HepG2 (cell line): ENCODE data around the gene PRRT2. TPM values are rescaled to one million over a fixed set of nuclear protein-coding genes. Genes with fewer than 3 reads are reported as not detected.

Experiments
- HDAC1 ChIP-seq: sonication (generic); formaldehyde crosslinking; IDR thresholded peaks from 2 replicates; pipeline ENCODE4 v1.5.1; 2020; ENCODE audit warnings: mild to moderate bottlenecking, missing genetic modification reagents
- HNRNPH1 ChIP-seq: fragments of 200-400 bp; formaldehyde crosslinking; optimal IDR thresholded peaks from 2 replicates; pipeline ENCODE3; 2017; ENCODE audit warnings: mild to moderate bottlenecking, low read depth, low read length
- MXI1 ChIP-seq: IDR thresholded peaks from 3 replicates; pipeline ENCODE4 v1.6.1; 2012; ENCODE audit warnings: low read depth, low read length, inconsistent platforms, borderline replicate concordance
- NR1H2 ChIP-seq: sonication (generic); formaldehyde crosslinking; IDR thresholded peaks from 2 replicates; pipeline ENCODE4 v1.8.1; 2022; ENCODE audit warnings: low read depth, missing genetic modification reagents, borderline replicate concordance
- NR2F6 ChIP-seq, 2 experiments: IDR thresholded peaks; 2 replicates each; pipeline ENCODE4 v1.6.1; 2016; ENCODE audit warnings: antibody characterized with exemption in 1 of 2, mild to moderate bottlenecking in 1 of 2
- PATZ1 ChIP-seq: sonication (generic); formaldehyde crosslinking; IDR thresholded peaks from 2 replicates; pipeline ENCODE4 v1.4.0; 2020; ENCODE audit warnings: missing genetic modification reagents
- PBX2 ChIP-seq: IDR thresholded peaks from 2 replicates; pipeline ENCODE4 v1.6.1; 2016; ENCODE audit warnings: control low read depth
- PHF21A ChIP-seq: sonication (generic); formaldehyde crosslinking; IDR thresholded peaks from 2 replicates; pipeline ENCODE4 v1.5.0; 2020; ENCODE audit warnings: mild to moderate bottlenecking, missing genetic modification reagents
- POLR2A ChIP-seq, 2 experiments: IDR thresholded peaks; 2 replicates each; pipeline ENCODE4 v1.6.1; 2011; ENCODE audit warnings: low read depth in 2 of 2, low read length in 2 of 2, mild to moderate bottlenecking in 1 of 2, moderate library complexity in 1 of 2; ENCODE audit not compliant: insufficient read depth in 1 of 2
- PRDM15 ChIP-seq: sonication (generic); formaldehyde crosslinking; IDR thresholded peaks from 2 replicates; pipeline ENCODE4 v1.4.0; 2020; ENCODE audit warnings: missing genetic modification reagents
- SP1 ChIP-seq, 2 experiments: fragments of 450-650 bp in 1 of 2; sonication (generic) in 1 of 2; formaldehyde crosslinking in 1 of 2; IDR thresholded peaks; 2 replicates each; pipeline versions ENCODE4 v1.4.0 to v1.6.1; 2016 to 2020; ENCODE audit warnings: missing genetic modification reagents in 1 of 2
- TBX2 ChIP-seq: sonication (generic); formaldehyde crosslinking; IDR thresholded peaks from 2 replicates; pipeline ENCODE4 v1.5.0; 2020; ENCODE audit warnings: missing genetic modification reagents, mild to moderate bottlenecking, borderline replicate concordance
- THAP11 ChIP-seq: IDR thresholded peaks from 2 replicates; pipeline ENCODE4 v1.6.1; 2016; ENCODE audit warnings: missing biosample characterization, missing genetic modification reagents
- ZNF414 ChIP-seq: sonication (generic); formaldehyde crosslinking; IDR thresholded peaks from 2 replicates; pipeline ENCODE4 v1.5.0; 2020; ENCODE audit warnings: missing genetic modification reagents
- ZNF550 ChIP-seq: sonication (generic); formaldehyde crosslinking; IDR thresholded peaks from 2 replicates; pipeline ENCODE4 v1.4.0; 2020; ENCODE audit warnings: mild to moderate bottlenecking, missing genetic modification reagents, borderline replicate concordance
- ZNF598 ChIP-seq: sonication (generic); formaldehyde crosslinking; IDR thresholded peaks from 2 replicates; pipeline ENCODE4 v1.5.1; 2020; ENCODE audit warnings: mild to moderate bottlenecking, missing genetic modification reagents, borderline replicate concordance
- ZSCAN20 ChIP-seq: sonication (generic); formaldehyde crosslinking; IDR thresholded peaks from 2 replicates; pipeline ENCODE4 v1.4.0; 2020; ENCODE audit warnings: missing genetic modification reagents, mild to moderate bottlenecking, borderline replicate concordance
- ZSCAN31 ChIP-seq: sonication (generic); formaldehyde crosslinking; IDR thresholded peaks from 2 replicates; pipeline ENCODE4 v1.5.0; 2020; ENCODE audit warnings: low read depth, mild to moderate bottlenecking, missing genetic modification reagents
- polyA plus RNA-seq, 8 experiments: library from polyadenylated mRNA; depleted of rRNA in 3 of 8; stranded (reverse) in 7 of 8; unstranded in 1 of 8; fragments of >200 nt; fragmentation: Illumina TruSeq in 4 of 8; extraction: Trizol in 4 of 8; gene quantifications; 2 replicates each; pipeline versions ENCODE4 v1.2.1 to v1.2.3, GENCODE V29; 2011 to 2016; ENCODE audit warnings: low read depth in 4 of 8, missing spikeins in 1 of 8, mixed read lengths in 1 of 8; ENCODE audit not compliant: insufficient read depth in 1 of 8
- total RNA-seq, 5 experiments: library from RNA; depleted of rRNA; stranded (reverse); fragments of >200 nt; fragmentation: Illumina TruSeq; extraction: Trizol; gene quantifications; 2 replicates each; pipeline ENCODE4 v1.2.3, GENCODE V29; 2016; ENCODE audit warnings: low read depth in 1 of 5

PRRT2 gene
- total and polyA plus RNA-seq, 2 of the 13 experiments (the other 11 are each of a cell fraction or from before 2014, with no cell fraction given) = 0.51 to 1.1 TPM

DNA sequence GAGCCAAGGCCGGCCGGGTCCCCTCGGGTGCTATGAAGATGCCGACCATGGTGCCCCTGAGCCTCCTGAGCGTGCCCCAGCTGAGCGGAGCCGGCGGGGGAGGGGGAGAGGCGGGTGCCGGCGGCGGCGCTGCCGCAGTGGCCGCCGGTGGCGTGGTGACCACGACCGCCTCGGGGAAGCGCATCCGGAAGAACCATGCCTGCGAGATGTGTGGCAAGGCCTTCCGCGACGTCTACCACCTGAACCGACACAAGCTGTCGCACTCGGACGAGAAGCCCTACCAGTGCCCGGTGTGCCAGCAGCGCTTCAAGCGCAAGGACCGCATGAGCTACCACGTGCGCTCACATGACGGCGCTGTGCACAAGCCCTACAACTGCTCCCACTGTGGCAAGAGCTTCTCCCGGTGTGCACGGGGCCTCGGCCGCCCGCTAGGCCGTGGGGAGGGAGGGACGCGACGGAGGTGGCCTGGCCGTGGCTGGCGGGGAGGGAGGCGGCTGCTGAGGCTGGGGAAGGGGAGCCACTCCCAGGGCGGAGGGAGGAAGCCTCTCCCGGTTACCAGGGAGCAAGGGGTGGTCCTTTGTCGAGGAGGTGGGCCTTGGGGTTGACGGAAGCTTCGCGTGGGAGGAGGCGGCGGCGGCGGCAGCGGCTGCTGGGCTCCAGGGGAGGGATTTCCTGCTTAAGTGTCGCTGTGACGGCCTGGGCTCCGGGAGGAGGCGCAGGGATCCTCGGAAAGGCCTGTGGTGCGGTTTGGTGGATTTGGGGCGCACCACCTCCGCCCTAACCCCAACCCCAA lies 4.4 kb upstream of the PRRT2 start (continued):
- TF ChIP-seq ZNF414 (CRISPR knock-in tag) = peak; percentile 99
- TF ChIP-seq SP1 (IDR thresholded peaks at IDR 0.05) = no peak
- peak; percentile 23; the same call in 1 of the 2 replicates for TF ChIP-seq SP1 (CRISPR knock-in tag; IDR thresholded peaks at IDR 0.05)
- TF ChIP-seq THAP11 (CRISPR knock-in tag) = peak; percentile 81
- peak; percentile 89; the same call in 1 of the 2 replicates for TF ChIP-seq ZNF550
- no peak for TF ChIP-seq PHF21A (CRISPR knock-in tag)
- TF ChIP-seq PATZ1 (CRISPR knock-in tag) = peak; percentile 75
- TF ChIP-seq PRDM15 (CRISPR knock-in tag) = peak; percentile 80
- peak; percentile 94; the same call in 1 of the 2 replicates for TF ChIP-seq NR1H2
- peak; percentile 93 for TF ChIP-seq TBX2 (CRISPR knock-in tag)
- TF ChIP-seq ZNF598 (CRISPR knock-in tag) = peak; percentile 100
- no peak for TF ChIP-seq PBX2 (CRISPR knock-in tag)
- TF ChIP-seq ZSCAN20 = peak; percentile 79; the same call in 1 of the 2 replicates
- peak; percentile 97 for TF ChIP-seq ZSCAN31 (CRISPR knock-in tag)
- peak; percentile 96 for TF ChIP-seq HDAC1 (CRISPR knock-in tag)
- no peak for TF ChIP-seq NR2F6 (IDR thresholded peaks at IDR 0.05)
- TF ChIP-seq NR2F6 (CRISPR knock-in tag; IDR thresholded peaks at IDR 0.05) = peak; percentile 53
- peak; percentile 24 for TF ChIP-seq HNRNPH1
- TF ChIP-seq POLR2A (IDR thresholded peaks at IDR 0.05; ENCODE audit: insufficient read depth in 1 of 2, low read depth in 2 of 2, low read length in 2 of 2) = peak in 1 of 2 experiments; percentile 22; a peak in 1 of 4 replicates
- peak; percentile 88; the same call in 1 of the 3 replicates for TF ChIP-seq MXI1
